Activated CD8-positive, alpha-beta memory T cell treated with anti-CD3 and anti-CD28 coated beads, Interleukin-2, amount 50 U/mL, for 24 hours (primary cell): ENCODE measurements around the gene CFAP45.

Experiments used
- DNase-seq: peaks from one replicate; pipeline ENCODE4 v3.0.0-alpha.2; 2020; ENCODE audit errors: extremely low read depth

CFAP45 gene

GRCh38 chr1:159877695-159878444 lies 22.1 kb downstream of the CFAP45 start:
- no peak for DNase-seq

GRCh38 chr1:159873530-159874143 lies 26.3 kb downstream of the CFAP45 start:
- no peak for DNase-seq

- no peak for DNase-seq
Measured at GRCh38 chr1:159872891-159873290, 27.1 kb downstream of the CFAP45 start.

- DNase-seq: no peak
Measured at GRCh38 chr1:159870704-159871103, 29.3 kb downstream of the CFAP45 start.

GRCh38 chr1:159869607-159870006 lies 30.4 kb downstream of the CFAP45 start:
- no peak for DNase-seq

- DNase-seq: no peak
Measured at GRCh38 chr1:159869173-159869572, 30.8 kb downstream of the CFAP45 start.

GRCh38 chr1:159868766-159869165 lies 31.2 kb downstream of the CFAP45 start:
- DNase-seq: no peak

GRCh38 chr1:159867664-159868026 lies 32.3 kb downstream of the CFAP45 start:
- DNase-seq: no peak

- DNase-seq: no peak
Measured at GRCh38 chr1:159866905-159867663, 32.9 kb downstream of the CFAP45 start.

GRCh38 chr1:159866066-159866465 lies 33.9 kb downstream of the CFAP45 start:
- no peak for DNase-seq

- no peak for DNase-seq
Measured at GRCh38 chr1:159864262-159864661, 35.7 kb downstream of the CFAP45 start.

GRCh38 chr1:159862557-159862956 lies 37.4 kb downstream of the CFAP45 start, which contains the start of gene VSIG8:
Gene VSIG8, minus strand, starts transcription at chr1:159862657. Its CDS starts 136 bp downstream, at chr1:159862521.
- DNase-seq: no peak

- no peak for DNase-seq
Measured at GRCh38 chr1:159862031-159862430, 37.9 kb downstream of the CFAP45 start.

- DNase-seq: no peak
Measured at GRCh38 chr1:159861218-159861617, 38.7 kb downstream of the CFAP45 start.

GRCh38 chr1:159860456-159860855 lies 39.5 kb downstream of the CFAP45 start:
- DNase-seq: no peak

- DNase-seq: no peak
Measured at GRCh38 chr1:159859767-159860322, 40.1 kb downstream of the CFAP45 start.

GRCh38 chr1:159857889-159858288 lies 42.1 kb downstream of the CFAP45 start:
- DNase-seq: no peak

- DNase-seq: no peak
Measured at GRCh38 chr1:159856576-159856975, 43.4 kb downstream of the CFAP45 start.

- no peak for DNase-seq
Measured at GRCh38 chr1:159855709-159856108, 44.3 kb downstream of the CFAP45 start.

GRCh38 chr1:159854693-159855192 lies 45.2 kb downstream of the CFAP45 start:
- peak; percentile 26 for DNase-seq

- DNase-seq: no peak
Measured at GRCh38 chr1:159854116-159854692, 45.8 kb downstream of the CFAP45 start.
